ENCODE data around the gene NINJ2.
"Not testable (repeated sequence)": the region's sequence is repeated elsewhere in the genome, so short reads cannot be mapped to it uniquely, and the experiment has no call there.

NINJ2 gene

DNA sequence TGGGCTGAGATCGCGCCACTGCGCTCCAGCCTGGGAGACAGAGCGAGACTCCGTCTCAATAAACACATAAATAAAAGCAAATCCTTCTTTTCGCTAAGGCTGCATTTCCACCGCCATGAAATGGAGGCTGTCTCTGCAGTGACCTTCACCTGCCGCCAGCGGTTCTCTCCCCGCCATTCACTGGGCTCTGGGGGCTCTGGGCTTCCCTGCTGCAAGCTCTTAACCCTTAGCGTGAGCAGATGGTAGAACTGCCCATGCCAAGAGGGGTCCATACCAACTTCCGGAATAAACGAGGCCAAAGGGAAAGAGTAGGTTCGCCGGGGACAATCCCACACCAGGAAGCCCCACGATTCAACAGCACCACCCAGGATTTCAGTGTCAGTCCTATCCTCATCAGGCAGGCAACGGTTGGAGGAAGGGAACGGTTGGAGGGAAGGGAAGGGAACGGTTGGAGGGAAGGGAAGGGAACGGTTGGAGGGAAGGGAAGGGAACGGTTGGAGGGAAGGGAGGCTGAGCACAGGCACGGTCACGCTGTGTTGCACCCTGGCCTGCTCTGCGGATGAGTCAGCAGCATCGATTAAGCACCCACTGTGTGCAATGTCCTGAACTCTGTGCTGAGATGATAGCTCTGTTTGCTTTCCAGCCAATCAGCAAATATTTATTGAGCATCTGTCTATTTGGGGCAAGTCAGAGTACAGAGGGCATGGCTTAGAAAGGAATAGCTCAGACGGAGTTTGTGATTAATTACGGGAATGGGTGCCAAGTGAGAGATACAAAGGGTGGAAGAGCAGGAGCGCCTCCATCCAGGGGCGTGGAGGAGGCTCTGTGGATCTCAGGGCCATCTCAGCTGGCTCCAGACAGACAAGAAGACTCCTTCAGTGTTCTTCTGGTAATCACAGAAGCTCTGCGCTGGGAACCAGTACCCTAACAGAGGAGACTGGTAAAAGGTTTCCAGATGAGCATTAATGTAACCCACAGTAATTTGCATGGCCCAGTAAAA lies 77.9 kb downstream of the NINJ2 start:
- DNase-seq (ENCODE audit: insufficient read length, low spot score) (no peak), FAIRE-seq (no peak)
- TF ChIP-seq POLR2A (IDR thresholded peaks at IDR 0.05; ENCODE audit: low read depth, low read length): no peak

DNA sequence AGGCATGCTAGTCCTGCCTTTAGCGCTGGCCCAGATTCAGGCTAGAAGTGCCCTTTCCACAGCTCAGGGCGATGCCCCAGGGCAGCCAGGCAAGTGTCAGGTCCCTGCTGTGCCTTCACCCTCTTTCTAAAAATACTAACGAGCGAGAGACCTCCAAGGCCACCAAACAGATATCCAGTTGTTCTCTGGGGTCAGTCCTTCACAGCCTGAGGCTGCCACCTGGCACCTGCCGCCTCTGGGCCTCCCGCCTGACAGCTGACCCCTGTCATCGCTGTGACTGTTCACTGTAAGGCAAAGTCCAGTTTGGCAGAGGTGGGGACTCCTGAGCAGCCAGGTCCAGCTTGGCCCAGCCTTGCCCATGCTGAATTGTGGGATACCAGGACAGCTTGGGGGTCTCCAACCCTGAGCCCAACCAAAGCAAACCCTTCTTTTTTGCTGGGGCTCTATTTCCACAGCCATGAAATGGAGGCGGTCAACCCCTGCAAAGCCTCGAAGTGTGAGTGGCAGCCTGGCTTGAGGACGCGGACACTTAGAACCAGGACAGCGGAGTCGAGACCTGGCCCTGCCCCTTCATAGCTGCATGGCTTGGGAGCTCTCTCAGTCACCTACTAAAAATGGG lies 79.9 kb downstream of the NINJ2 start:
- FAIRE-seq: no peak
- TF ChIP-seq POLR2A (IDR thresholded peaks at IDR 0.05; ENCODE audit: low read depth, low read length): no peak
- DNase-seq (ENCODE audit: insufficient read length, low spot score): no peak

DNA sequence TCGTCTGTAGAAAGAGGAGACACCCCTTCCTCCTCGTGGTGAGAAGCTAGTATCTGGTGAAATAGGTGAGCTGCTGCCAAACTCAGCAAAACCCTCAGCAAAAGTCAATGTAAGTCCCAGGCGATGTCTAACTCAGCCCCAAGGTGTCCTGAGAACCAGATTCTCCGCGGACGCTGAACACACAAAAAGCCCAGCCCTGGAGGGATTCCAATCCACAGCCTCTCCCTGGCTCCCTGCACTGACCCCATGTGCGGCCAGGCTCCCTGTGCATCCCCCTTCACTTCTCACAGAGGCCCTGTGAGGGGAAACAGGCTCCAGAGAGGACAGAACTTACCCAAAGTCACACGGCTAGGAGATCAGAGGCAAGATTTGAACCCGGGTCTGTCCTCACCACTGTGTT lies 81.5 kb downstream of the NINJ2 start:
- TF ChIP-seq POLR2A (IDR thresholded peaks at IDR 0.05; ENCODE audit: low read depth, low read length): no peak
- no peak for DNase-seq (ENCODE audit: insufficient read length, low spot score)
- no peak for FAIRE-seq

DNA sequence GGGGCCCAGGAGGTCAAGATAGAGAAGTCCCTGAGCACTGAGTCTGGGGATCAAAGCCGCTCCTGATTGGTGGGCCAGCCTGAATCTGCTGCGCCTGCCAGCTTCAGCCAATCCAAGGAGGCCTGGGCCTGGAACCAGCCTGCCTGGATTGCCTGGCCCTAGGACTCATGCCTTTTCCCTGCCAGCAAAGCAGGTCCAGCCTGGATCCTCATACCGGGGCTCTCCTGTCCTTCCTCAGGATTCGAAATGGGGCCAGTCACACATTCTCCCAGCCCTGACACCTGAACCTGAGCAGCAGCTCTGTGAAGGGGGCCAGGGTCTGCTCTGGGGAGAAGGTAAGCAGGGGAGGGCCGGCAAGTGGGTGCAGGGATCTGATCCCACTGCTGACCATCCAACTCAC lies 81.9 kb downstream of the NINJ2 start:
- TF ChIP-seq POLR2A (IDR thresholded peaks at IDR 0.05; ENCODE audit: low read depth, low read length): no peak
- FAIRE-seq (no peak), DNase-seq (ENCODE audit: insufficient read length, low spot score) (no peak)

DNA sequence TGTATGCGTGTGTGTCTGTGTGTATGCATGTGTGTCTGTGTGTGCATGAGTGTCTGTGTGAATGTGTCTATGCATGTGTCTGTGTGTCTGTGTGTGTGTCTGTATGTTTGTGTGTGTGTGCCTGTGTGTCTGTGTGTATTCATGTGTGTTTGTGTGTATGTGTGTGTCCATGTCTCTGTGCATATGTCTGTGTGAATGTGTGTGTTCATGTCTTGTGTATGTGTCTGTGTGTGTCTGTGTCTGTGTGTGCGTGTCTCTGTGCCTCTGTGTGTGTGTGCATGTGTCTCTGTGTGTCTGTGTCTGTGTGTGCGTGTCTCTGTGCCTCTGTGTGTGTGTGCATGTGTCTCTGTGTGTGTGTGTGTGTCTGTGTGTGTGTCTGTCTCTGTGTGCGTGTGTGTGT lies 82.4 kb downstream of the NINJ2 start:
- FAIRE-seq (no peak), DNase-seq (ENCODE audit: insufficient read length, low spot score) (no peak)
- TF ChIP-seq POLR2A (IDR thresholded peaks at IDR 0.05; ENCODE audit: low read depth, low read length): no peak

DNA sequence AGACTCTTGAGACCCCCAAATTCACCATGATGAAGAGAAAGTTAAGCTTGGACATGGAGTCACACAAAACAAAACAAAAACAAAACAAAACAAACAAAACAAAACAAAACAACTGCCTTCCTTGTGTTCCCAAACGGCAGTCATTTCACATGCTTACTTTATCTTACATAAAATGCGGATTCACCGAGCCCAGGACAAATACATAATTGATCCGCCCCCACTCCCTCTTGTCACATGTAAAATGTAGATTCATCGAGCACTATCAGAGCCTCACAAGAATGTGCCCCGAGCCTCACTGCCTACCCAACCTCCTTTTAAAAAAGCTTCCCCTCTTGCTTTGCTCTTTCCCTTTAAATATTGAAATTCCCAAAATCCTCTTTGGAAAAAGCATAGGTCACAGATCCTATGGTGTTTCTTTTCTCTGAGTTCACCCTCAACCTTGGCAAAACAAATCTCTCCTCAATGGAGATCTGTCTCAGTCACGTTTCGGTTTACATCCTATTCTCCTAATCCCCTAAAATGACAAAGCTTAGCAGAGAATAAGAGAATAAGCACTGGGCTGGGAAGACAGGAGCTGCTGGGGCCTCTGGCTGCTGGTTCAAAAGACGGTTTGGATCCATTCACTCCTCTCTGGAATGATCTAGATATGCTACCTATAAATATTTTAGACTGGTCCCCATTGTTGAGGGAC lies 83.7 kb downstream of the NINJ2 start:
- TF ChIP-seq POLR2A (IDR thresholded peaks at IDR 0.05; ENCODE audit: low read depth, low read length): no peak
- FAIRE-seq (no peak), DNase-seq (ENCODE audit: insufficient read length, low spot score) (no peak)

DNA sequence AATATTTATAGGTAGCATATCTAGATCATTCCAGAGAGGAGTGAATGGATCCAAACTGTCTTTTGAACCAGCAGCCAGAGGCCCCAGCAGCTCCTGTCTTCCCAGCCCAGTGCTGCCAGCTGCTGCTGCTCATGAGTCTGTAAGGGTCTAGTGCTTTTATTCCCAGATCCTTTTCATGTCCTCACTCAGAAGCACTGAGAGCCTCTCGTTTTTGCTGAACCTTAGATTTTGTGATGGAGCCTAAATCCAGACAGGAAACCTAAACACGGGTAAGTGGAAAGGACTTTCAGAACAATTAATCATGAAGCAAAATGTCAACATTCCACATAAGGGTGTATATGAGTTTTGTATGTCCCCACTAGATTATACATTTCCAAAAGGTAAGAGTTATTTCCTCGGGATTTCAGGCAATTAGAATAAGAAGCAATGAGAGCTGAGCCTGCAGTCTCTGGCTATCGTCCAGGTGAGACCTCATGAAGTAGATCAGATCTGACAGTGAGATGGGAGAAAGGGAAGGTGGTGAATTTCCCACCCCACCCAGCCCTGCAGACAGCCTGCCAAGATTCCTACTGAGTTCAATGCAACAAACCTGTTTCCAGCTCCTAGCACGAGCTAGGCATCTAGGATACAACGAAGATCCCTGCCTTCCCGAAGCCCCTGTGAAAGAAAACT lies 84.4 kb downstream of the NINJ2 start:
- no peak for TF ChIP-seq POLR2A (IDR thresholded peaks at IDR 0.05; ENCODE audit: low read depth, low read length)
- DNase-seq (ENCODE audit: insufficient read length, low spot score) (no peak), FAIRE-seq (no peak)

DNA sequence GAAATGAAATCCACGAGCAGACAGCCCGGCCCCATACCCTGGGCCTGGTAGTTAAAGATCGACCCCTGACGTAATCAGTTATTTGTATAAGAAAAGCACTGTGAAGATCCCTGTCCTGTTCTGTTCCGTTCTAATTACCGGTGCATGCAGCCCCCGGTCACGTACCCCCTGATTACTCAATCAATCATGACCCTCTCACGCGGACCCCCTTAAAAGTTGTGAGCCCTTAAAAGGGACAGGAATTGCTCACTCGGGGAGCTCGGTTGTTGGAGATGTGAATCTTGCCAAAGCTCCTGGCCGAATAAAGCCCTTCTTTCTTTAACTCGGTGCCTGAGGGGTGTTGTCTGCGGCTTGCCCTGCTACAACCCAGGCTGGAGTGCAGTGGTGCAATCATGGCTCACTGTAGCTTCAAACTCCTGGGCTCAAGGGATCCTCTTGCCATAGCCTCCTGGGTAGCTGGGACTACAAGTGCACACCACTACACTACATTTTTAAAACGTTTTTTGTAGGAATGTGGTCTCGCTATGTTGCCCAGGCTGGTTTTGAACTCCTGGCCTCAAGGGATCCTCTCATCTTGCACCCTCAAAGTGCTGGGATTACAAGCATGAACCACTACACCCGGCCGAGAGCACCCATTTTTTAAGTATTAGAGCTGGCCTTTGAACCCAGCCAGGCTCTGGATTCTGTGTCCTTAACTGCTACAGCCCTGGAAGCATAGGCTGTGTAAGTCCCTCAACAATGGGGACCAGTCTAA lies 85.1 kb downstream of the NINJ2 start:
- DNase-seq (ENCODE audit: insufficient read length, low spot score); FAIRE-seq: not testable (repeated sequence)

DNA sequence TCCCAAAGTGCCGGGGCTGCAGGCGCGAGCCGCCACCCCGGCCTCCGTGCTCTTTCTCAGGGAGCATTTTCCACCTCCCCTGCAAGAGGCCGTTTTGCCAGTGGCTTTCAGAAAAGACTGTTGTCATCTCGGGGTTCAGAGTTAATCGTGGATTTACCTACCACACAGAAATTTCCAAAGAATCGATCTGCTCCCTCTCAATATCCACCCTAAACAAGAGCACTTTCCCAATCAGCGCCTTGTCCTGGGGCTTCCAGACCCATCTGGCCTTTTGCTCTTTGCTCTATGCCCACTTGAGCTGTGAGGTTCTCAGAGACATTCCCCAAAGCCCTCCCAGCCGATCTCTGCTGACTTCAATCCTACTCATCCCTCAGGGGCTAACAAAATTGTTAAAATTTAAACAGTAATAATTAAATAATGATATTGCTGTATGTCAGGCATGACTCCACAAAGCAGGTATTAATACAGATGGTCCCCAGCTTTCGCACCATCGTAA lies 86.6 kb downstream of the NINJ2 start:
- TF ChIP-seq POLR2A (IDR thresholded peaks at IDR 0.05; ENCODE audit: low read depth, low read length): no peak
- FAIRE-seq: no peak
- no peak for DNase-seq (ENCODE audit: insufficient read length, low spot score)

DNA sequence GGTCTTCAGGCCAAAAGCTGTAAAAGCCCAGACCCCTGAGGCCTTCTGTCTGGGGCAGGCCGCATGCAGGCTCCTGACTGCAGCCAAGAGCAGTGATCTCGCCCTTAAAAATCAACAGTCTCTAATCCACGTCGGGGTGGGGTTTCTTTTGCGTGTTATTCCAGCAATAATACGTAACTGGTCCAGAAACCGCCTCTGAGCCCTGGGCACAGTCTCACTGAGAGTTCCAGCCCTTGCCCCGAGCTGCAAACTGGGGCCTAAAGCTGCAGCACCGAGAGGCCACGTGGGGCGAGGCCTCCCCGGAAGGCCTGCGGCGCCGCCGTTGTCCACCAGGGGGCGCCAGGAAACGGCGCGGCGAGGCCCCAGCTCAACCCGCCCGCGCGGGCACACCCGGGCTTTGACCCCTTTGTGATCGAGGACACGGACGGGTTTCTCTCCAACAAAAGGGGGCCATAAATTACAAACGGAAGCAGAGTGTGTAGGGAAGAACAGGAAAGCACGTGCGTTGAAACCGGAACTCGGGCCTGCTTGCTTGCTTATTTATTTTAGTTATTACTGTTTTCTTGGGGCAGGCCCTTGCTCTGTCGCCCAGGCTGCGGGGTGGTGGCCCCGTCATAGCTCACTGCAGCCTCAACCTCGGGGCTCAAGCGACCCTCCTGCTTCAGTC lies 87.2 kb downstream of the NINJ2 start:
- no peak for FAIRE-seq
- TF ChIP-seq POLR2A (IDR thresholded peaks at IDR 0.05; ENCODE audit: low read depth, low read length): no peak
- peak; percentile 83 for DNase-seq (ENCODE audit: insufficient read length, low spot score)

DNA sequence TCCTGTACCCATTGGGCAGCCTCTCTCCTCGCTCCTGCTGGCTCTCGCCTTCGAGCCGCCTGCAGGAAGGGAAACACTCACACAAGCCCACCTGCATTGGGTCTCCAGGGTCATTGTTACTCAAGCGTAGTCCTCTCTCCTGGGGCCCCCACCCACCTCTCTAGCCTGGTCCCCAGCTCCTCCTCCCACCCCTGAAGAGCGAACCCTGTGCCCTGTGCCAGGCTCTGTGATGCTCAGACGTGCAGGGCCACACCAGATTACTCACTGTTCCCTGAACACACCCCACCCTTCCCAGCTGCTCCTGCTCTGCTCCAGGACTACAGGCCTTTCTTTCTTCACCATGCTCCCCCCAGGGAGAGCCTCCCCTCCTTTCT lies 88.1 kb downstream of the NINJ2 start:
- no peak for TF ChIP-seq POLR2A (IDR thresholded peaks at IDR 0.05; ENCODE audit: low read depth, low read length)
- no peak for DNase-seq (ENCODE audit: insufficient read length, low spot score)
- FAIRE-seq: no peak

DNA sequence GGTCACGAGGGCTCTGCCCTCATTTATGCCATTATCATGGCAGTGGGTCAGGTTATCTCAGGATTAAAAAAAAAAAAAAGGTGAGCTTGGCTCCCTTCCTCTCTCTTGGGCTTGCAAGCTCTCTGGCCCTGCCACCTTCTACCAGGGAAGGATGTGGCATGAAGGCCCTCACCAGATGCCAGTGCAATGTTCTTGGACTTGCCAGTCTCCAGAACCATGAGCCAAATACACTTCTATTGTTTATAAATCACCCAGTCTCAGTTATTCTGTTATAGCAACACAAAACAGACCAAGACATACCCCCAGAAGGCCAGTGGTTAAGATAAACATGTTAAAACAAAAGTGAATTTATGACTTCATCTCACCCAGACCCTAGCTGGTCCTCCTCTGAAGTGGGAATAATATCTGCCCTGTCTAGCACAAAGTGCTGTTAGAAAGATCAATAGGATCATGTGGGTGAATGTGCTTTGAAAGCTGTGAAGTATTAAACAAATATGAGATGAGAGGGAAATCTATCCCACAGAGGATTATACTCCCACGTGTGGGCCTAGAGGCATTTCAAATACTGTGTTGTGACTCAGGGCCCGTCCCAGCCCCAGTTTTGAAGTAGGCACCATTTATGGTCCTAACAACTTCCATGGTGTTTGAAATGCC lies 88.6 kb downstream of the NINJ2 start:
- FAIRE-seq (no peak), DNase-seq (ENCODE audit: insufficient read length, low spot score) (no peak)
- TF ChIP-seq POLR2A (IDR thresholded peaks at IDR 0.05; ENCODE audit: low read depth, low read length): no peak
